Activated T-cell treated with anti-CD3 and anti-CD28 coated beads, Interleukin-2, amount 50 U/mL, for 4 hours (primary cell): ENCODE results near the gene PTPRA. TPM values are rescaled to one million over a fixed set of nuclear protein-coding genes. Genes with fewer than 3 reads are reported as not detected.

Experiments
- ATAC-seq, 2 donors: fragments of 200-7000 bp; cut with Tn5 transposase; one replicate each; pipeline ENCODE4 v1.10.0; 2021
- DNase-seq: peaks from one replicate; pipeline ENCODE4 v3.0.0-alpha.2; 2020
- H3K27me3 Mint-ChIP-seq: one replicate; pipeline ENCODE4 v1.8.0; 2021; ENCODE audit warnings: low read depth, mixed read lengths
- H3K36me3 Mint-ChIP-seq: one replicate; pipeline ENCODE4 v1.8.0; 2022; ENCODE audit warnings: mixed read lengths; ENCODE audit not compliant: insufficient read depth
- H3K4me1 Mint-ChIP-seq: one replicate; pipeline ENCODE4 v1.8.0; 2021; ENCODE audit warnings: low read depth, mixed read lengths
- H3K4me3 Mint-ChIP-seq: one replicate; pipeline ENCODE4 v1.8.0; 2021; ENCODE audit warnings: mild to moderate bottlenecking, moderate library complexity, mixed read lengths
- H3K9me3 Mint-ChIP-seq: one replicate; pipeline ENCODE4 v1.8.0; 2021; ENCODE audit warnings: mixed read lengths
- total RNA-seq, 3 donors: library from RNA; stranded (reverse); gene quantifications; one replicate each; pipeline ENCODE4 v1.2.1, GENCODE V29; 2021

The PTPRA gene
- total RNA-seq, 3 donors from 2014 or later, result 28.2 to 34.5 (median 32.3) TPM

DNA sequence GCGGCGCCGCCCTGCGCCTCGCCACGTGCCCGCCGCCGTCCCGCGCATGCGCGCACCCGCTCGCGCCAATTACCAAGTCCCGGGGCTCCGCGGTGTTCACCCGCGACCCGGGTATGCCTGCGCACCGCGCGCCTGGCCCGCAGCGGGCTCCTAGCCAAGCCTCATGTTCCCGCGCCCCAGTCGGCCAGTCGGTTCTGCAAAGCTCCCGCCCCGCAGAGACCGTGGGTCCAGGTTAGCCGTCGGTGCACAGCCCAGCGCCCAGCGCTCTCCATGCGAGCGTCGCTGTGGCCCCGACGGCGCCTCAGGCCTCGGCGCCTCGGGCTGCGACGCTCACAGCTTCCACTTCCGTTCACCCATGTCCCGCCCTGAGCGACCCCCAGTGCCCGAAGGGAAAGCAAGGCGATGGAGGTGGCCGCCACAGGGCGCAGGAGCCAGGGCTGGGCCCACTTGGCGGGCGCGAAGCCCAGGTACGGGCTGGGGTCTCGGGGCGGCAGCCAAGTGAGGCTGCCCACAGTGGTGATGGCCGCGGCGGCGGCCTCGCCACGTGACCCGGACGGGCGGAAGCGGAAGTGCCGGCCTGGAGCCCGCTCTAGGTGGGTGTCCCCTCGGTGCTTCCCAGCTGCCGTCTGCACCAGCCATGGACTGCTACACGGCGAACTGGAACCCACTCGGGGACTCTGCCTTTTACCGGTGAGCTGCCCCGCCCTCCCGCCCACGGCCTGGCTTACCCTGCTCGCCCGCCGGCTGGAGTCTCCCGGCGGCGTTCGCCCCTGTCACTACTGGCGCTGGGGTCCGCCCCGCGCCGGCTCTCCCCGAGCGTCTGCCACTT lies 32.9 kb upstream of the PTPRA start, which contains the start of the genes PCED1A and VPS16:
Gene PCED1A (minus strand): TSS at position 518 of the 829 bp plus-strand sequence. CDS start 743 bp downstream, outside the sequence.
Gene VPS16 (plus strand): TSS at position 608 of the 829 bp plus-strand sequence. CDS start 30 bp downstream, at position 638.
- Mint-ChIP-seq H3K4me1 (peaks cover 31% of the 10 kb centered on the region), H3K9me3 (no peaks in the 10 kb centered on the region), H3K4me3 (peak within 1 kb of the TSS; percentile 82), H3K36me3 (peaks cover 12% of the 10 kb centered on the region), H3K27me3 (no peaks in the 10 kb centered on the region)
- DNase-seq, result peak; percentile 85
- ATAC-seq, result peak; percentile 98

DNA sequence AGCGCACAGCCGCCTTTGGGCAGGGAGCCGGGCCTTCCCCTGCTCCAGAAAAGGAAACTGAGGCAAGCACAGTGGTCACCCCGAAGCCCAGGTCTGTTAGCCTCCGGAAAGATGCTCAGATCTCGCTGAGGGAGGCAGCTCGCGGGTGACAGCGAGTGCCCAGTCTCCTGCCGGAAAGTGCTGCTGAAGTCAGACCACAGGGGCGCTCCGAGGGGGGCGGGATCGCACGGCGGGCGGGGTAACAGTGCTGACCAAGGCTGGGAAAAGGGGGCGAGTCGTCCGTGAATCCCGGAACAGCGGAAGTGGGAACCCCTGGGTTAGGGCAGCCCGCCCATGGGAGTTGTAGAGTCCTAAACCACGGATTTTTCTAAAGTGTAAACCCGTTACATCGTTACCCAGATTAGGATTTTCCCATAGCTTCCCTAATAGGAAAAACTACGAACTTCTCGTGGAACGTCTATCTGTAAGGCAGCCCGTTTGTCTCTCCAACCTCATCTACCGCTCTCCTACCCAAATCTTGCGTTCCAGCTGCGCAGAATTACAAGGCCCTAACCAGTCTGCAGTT lies 32.2 kb upstream of the PTPRA start:
- ATAC-seq, result peak; percentile 33 to 41
- no peak for DNase-seq
- Mint-ChIP-seq H3K36me3 (peaks cover 12% of the 10 kb centered on the region), H3K4me1 (peaks cover 33% of the 10 kb centered on the region), H3K4me3 (peak overlapping the region; percentile 81), H3K27me3 (no peaks in the 10 kb centered on the region), H3K9me3 (no peaks in the 10 kb centered on the region)

DNA sequence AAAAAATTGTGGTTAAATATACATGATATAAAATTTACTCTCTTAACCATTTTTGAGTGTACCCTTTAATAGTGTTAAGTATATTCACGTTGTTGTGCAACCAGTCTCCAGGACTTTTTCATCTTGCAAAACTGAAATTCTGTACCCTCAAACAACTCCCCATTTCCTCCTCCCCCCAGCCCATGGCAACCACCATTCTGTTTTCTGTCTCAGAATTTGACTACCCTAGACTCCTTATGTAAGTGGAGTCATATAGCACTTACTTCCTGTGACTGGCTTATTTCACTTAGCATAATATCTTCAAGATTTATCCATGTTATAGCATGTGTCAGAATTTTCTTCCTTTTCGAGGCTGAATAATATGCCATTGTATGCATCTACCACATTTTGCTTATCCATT lies 27.7 kb upstream of the PTPRA start:
- no peak overlapping the region for H3K4me3 Mint-ChIP-seq
- DNase-seq, result no peak
- ATAC-seq, result no peak
- H3K27me3 Mint-ChIP-seq, result no peaks in the 10 kb centered on the region
- H3K36me3 Mint-ChIP-seq, result peaks cover 2% of the 10 kb centered on the region
- peaks cover 25% of the 10 kb centered on the region for H3K4me1 Mint-ChIP-seq
- H3K9me3 Mint-ChIP-seq, result no peaks in the 10 kb centered on the region

DNA sequence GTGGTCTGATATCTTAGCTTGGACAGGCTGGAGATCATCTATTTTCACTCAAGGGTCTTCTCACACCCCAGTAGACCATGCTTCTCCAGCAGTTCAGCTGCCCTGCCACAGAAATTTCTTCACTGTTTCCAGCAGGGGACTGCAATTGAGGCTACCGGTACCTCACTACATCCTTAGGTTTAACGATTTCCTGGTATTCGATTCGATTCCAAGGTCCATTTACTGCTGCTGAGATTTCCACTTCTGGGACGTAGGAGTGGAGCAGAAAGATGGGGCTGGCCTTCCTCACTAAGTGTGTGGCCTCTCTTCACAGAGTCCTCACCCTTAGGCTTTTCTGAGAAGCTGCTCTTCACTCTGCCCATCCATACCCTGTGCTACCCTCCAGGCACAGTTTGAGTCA lies 26.6 kb upstream of the PTPRA start:
- peaks cover 25% of the 10 kb centered on the region for H3K4me1 Mint-ChIP-seq
- H3K36me3 Mint-ChIP-seq, result peaks cover 2% of the 10 kb centered on the region
- ATAC-seq (no peak), DNase-seq (no peak)
- H3K9me3 Mint-ChIP-seq, result no peaks in the 10 kb centered on the region
- no peaks in the 10 kb centered on the region for H3K27me3 Mint-ChIP-seq
- H3K4me3 Mint-ChIP-seq, result no peak overlapping the region

DNA sequence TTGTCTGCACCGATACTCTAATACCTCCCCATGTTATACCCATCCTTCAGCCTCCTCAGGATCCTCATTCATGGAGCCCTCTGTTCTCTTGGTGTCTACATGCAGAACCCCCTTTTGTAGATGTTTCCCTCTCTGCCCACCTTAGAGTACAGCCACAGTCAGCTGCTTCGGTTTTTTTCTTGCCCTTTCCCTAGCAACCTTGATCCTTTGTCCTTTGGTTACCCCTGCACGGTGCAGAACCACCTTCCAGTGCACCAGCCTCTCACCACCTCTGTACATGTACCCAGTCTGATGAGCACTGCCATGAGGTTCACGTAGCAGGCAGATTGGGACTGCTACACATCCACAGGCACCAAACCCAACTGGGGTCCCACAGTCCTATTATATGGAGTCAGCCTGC lies 25.5 kb upstream of the PTPRA start:
- Mint-ChIP-seq H3K4me1 (peaks cover 34% of the 10 kb centered on the region), H3K4me3 (no peak overlapping the region), H3K9me3 (no peaks in the 10 kb centered on the region), H3K27me3 (no peaks in the 10 kb centered on the region), H3K36me3 (peaks cover 2% of the 10 kb centered on the region)
- ATAC-seq, result no peak
- DNase-seq, result no peak

DNA sequence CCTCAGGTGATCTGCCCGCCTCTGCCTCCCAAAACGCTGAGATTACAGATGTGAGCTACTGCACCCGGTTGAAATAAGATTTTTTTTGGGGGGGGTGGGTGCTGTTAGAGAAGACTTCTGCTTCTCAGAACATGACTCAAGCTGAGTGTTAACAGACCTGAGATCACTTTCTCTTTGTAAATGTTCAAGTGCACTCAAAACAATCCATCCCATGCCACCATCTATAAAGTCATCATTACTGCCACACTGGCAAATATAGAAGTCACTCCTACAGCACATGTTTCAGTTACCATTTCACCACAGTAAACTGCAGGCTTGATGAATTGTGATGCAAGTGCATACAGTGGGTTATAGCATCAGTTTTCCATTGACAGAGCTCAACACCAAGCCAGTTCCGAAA lies 23.8 kb upstream of the PTPRA start:
- no peaks in the 10 kb centered on the region for H3K27me3 Mint-ChIP-seq

DNA sequence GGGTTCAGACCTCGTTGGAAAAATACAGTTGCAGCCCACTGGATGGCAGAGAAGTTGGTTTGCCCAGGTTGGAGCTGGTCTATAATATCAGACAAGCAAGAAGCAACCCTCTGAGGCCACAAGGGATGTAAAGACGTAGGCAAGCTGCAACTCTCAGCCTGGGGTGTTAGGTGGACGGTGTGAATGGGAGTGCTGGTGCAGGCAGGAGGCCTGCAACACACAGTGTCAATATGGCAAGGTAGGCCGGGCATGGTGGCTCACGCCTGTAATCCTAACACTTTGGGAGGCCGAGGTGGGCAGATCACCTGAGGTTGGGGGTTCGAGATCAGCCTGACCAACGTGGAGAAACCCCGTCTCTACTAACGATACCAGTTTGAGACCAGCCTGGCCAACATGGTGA lies 22.2 kb upstream of the PTPRA start:
- DNase-seq, result no peak
- ATAC-seq, result no peak
- H3K9me3 Mint-ChIP-seq, result no peaks in the 10 kb centered on the region
- H3K27me3 Mint-ChIP-seq, result no peaks in the 10 kb centered on the region
- no peak overlapping the region for H3K4me3 Mint-ChIP-seq
- H3K4me1 Mint-ChIP-seq, result peaks cover 20% of the 10 kb centered on the region
- no peaks in the 10 kb centered on the region for H3K36me3 Mint-ChIP-seq

More for the DNA sequence above, 23.8 kb upstream of the PTPRA start:
- DNase-seq (no peak), ATAC-seq (peak; percentile 65 to 79)
- no peak overlapping the region for H3K4me3 Mint-ChIP-seq
- H3K36me3 Mint-ChIP-seq, result peaks cover under 1% of the 10 kb centered on the region
- H3K4me1 Mint-ChIP-seq, result peaks cover 29% of the 10 kb centered on the region
- no peaks in the 10 kb centered on the region for H3K9me3 Mint-ChIP-seq

DNA sequence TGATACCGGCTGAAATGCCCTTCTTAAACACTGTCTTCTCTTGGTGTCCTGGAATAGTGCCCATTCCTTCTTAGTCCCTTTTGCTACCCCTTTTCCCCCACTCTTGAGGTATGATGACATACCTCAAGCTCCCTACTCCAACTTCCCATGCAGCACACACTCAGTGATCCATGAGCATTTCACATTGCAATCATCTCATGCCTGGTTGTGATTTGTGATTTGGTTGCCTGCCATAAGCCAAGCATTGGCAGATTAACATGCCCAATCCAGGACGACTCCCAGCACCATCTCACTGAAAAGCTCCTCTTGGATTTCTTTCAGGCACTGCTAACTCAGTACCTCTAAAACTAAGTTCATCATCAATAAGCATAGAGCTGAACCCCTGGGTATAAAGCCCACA lies 14.7 kb upstream of the PTPRA start:
- H3K27me3 Mint-ChIP-seq, result no peaks in the 10 kb centered on the region
- H3K4me1 Mint-ChIP-seq, result no peaks in the 10 kb centered on the region
- peaks cover 13% of the 10 kb centered on the region for H3K36me3 Mint-ChIP-seq
- H3K9me3 Mint-ChIP-seq, result no peaks in the 10 kb centered on the region
- ATAC-seq, result no peak
- no peak overlapping the region for H3K4me3 Mint-ChIP-seq
- DNase-seq, result no peak

DNA sequence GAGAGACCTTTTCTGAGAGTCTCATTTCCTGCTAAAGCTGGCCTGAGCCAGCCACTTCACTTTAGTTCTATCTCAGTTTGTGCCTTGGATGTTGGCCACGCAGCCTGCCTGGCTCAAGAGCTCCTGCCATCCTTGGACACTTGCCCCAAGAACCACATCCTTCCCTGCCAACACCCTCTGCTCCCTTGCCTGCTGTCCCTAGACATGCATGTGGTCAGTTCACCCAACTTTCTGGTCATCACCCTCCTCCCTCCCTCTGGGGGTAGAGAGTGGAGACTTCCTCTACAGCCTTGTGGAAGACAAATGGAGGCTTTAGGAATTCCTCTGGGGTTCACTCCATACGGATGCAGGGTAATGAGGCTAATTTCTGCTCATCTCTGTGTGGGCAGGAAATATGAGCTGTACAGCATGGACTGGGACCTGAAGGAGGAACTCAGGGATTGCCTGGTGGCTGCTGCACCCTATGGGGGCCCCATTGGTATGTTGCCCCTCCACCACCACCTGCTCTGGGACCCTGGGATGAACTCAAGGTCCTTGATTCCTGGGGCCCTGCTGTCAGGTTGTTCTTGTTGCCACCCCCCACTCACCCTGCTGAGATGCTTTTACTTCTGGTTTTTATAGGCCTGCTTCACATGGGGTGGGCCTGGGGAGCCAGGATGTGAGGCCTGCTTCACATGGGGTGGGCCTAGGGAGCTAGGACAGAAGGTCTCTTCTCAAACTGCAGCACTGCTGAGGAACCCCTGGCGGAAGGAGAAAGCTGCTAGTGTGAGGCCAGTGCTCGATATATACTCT lies 13.8 kb upstream of the PTPRA start:
- no peaks in the 10 kb centered on the region for H3K9me3 Mint-ChIP-seq

DNA sequence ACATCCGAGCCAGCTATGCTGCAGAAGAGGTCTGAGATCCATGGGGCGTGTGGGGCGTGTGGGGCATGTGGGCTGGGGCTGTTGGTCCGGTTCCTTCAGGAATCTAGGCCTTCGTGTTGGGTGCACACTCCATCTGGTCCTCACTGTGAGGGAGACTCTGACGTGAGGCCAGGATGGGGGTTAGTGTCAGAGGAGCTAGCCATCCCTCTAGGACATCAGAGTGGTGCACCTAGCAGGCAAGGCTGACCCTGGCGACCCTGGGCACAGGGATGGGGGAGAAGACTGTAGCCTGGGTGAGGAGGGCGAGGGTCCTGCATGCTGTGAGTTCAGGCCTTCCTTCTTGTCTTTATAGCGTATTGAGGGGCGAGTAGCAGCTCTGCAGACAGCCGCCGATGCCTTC lies 8.7 kb upstream of the PTPRA start:
- Mint-ChIP-seq H3K4me1 (peaks cover 34% of the 10 kb centered on the region), H3K36me3 (peaks cover 16% of the 10 kb centered on the region), H3K27me3 (no peaks in the 10 kb centered on the region)

More for the DNA sequence above, 13.8 kb upstream of the PTPRA start:
- Mint-ChIP-seq H3K4me3 (no peak overlapping the region), H3K4me1 (peaks cover 2% of the 10 kb centered on the region), H3K36me3 (peaks cover 14% of the 10 kb centered on the region), H3K27me3 (no peaks in the 10 kb centered on the region)
- DNase-seq (no peak), ATAC-seq (no peak)

DNA sequence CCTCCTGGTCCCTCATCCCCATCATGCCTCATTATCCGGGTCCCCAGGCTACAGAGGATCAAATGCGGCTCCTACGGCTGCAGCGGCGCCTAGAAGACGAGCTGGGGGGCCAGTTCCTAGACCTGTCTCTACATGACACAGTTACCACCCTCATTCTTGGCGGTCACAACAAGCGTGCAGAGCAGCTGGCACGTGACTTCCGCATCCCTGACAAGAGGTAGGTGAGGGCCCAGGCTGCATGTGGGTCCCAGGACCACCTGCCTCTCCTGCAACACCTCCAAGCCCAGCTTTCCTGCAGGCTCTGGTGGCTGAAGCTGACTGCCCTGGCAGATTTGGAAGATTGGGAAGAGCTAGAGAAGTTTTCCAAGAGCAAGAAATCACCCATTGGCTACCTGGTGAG lies 8.2 kb upstream of the PTPRA start:
- Mint-ChIP-seq H3K4me3 (no peak overlapping the region), H3K9me3 (no peaks in the 10 kb centered on the region), H3K4me1 (peaks cover 34% of the 10 kb centered on the region), H3K36me3 (peaks cover 16% of the 10 kb centered on the region), H3K27me3 (no peaks in the 10 kb centered on the region)
- ATAC-seq, result no peak
- DNase-seq, result no peak

More for the DNA sequence above, 8.7 kb upstream of the PTPRA start:
- no peak for DNase-seq
- Mint-ChIP-seq H3K9me3 (no peaks in the 10 kb centered on the region), H3K4me3 (no peak overlapping the region)
- no peak for ATAC-seq

DNA sequence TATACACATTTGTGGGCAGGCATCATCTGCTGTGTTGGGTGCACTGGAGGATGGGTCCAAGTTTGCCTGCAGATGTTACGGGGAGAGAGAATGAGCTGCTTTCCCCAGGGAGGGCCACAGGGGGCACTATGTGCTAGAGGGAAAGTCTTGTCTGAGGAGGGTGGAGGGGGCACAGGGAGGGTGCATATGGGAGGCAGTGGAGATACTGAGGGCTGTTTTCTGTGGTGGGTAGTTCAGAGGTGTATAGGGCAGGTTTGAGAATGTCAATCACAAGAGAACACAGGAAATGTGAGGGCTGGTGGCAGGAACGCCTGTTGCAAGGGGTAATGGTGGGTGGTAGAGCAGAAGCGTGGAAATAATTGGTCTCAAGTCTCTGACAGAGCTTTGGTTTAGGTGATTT lies 7.7 kb upstream of the PTPRA start:
- peaks cover 37% of the 10 kb centered on the region for H3K4me1 Mint-ChIP-seq
- DNase-seq (no peak), ATAC-seq (peak; percentile 65 to 66)
- H3K27me3 Mint-ChIP-seq, result no peaks in the 10 kb centered on the region
- H3K36me3 Mint-ChIP-seq, result peaks cover 16% of the 10 kb centered on the region
- H3K9me3 Mint-ChIP-seq, result no peaks in the 10 kb centered on the region
- no peak overlapping the region for H3K4me3 Mint-ChIP-seq

DNA sequence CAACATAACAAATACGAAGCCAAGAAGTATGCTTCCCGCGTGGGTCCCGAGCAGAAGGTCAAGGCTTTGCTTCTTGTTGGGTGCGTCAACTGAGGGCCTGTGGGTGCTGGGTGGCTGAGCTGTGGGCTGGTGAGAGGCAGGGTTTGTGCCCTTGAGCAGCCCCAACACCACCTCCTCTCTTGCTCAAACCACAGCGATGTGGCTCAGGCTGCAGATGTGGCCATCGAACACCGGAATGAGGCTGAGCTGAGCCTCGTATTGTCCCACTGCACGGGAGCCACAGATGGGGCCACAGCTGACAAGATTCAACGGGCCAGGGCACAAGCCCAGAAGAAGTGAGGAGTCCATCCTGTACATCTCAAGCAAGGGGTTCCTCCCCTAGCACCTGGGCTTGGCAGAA lies 7.0 kb upstream of the PTPRA start:
- no peak overlapping the region for H3K4me3 Mint-ChIP-seq
- DNase-seq (no peak), ATAC-seq (peak in 1 of 2 donors; percentile 9)
- no peaks in the 10 kb centered on the region for H3K27me3 Mint-ChIP-seq
- H3K9me3 Mint-ChIP-seq, result no peaks in the 10 kb centered on the region
- H3K4me1 Mint-ChIP-seq, result peaks cover 43% of the 10 kb centered on the region
- peaks cover 11% of the 10 kb centered on the region for H3K36me3 Mint-ChIP-seq

DNA sequence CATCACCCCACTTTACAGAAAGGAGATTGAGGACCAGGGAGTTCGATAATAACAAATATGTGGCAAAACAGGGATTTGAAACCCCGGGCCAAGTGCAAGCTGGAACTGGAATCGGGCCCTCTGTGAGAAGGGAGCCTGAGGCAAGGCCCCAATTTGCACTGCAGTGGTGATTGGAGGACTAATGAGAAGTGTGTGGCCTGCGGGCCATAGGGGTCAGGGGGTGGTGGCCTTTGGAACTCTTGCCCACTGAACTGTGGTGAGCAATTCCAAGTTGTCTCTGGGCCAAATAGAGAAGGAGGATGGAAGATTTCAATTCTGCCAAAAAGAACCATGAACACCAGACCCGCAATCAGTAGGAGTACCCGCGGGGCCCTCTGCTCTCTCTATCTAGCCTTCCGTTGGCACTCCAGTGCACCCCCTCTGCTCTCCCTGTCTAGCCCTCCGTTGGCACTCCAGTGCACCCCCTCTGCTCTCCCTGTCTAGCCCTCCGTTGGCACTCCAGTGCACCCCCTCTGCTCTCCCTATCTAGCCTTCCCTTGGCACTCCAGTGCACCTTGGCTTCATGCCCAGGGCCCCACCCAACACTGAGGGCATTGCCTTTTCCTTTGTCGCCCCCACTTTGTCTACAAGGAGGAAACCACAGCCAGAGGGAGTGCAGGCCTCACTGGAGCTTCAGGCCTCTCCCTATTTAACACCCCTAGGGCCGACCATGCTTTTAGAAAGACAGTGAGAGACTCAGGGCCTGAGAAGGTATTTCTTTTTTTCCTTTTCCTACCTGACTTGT lies 6.0 kb upstream of the PTPRA start:
- Mint-ChIP-seq H3K4me1 (peaks cover 47% of the 10 kb centered on the region), H3K36me3 (peaks cover 4% of the 10 kb centered on the region), H3K9me3 (no peaks in the 10 kb centered on the region), H3K4me3 (no peak overlapping the region), H3K27me3 (no peaks in the 10 kb centered on the region)
- ATAC-seq (no peak), DNase-seq (no peak)
